Hepatic stellate cell (primary cell): ENCODE data around the gene NAA10.

ENCODE experiments used
- DNase-seq: peaks from one replicate; pipeline ENCODE4 v3.0.0; 2011; ENCODE audit warnings: low spot score

NAA10 gene

DNA sequence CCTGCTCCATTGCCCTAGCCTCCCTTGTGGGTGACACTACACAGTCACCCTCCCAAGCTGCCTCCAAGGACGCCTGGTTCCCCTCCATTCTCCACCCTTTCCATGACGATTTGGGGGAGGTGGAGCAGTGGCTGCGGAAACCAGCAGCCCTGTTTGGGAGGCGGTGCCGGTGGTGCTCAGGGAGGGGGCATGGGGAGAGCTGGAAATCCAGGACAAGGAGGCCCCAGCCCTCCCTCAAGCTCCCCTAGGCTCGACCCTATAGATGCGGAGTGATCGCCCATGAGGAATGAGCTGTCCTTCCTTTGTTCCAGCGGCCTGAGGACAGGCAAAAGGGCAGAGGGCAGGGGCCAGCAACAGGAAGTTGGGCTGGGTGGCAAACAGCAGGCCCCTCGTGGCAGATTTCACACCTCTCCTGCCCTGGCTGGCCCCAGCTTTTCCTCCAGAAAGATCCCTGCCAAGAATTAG, 13.2 kb upstream of the NAA10 start:
- no peak for DNase-seq

DNA sequence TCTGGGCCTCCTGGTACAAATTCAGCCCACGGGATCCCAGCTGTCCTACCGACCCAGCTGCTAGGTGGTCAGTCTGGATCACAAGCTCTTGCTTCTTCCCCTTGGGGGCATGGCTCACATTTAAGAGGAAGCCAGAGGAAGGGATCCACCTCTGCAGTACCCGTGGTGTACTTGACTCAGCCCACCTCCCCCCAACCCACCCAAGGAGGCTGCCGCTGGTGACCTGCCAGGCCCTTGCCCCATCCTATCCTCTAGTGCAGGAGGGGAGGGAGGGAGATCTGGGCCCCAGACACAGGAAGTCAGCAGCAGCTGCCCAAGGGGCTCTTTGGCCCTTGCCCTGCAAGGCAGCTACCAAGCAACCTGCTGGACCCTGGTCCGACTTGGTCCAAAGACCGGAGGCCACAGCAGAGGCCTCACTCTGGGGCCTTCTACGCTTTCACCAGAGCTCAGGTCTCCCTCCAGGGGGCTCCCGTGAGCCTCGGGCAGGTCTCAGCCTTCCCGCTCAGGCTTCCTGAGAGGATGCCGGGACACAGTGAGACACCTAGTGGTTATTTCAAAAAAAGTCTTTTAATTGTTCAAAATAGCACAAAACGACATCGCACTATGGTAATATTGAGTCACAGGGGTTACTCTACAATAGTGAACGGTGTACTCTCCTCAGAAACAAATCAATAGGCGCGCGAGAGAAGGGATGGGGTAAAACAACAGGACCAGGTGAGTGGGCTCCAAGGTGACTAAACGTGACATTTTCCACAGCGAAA, 12.4 kb upstream of the NAA10 start:
- peak; percentile 84 for DNase-seq

DNA sequence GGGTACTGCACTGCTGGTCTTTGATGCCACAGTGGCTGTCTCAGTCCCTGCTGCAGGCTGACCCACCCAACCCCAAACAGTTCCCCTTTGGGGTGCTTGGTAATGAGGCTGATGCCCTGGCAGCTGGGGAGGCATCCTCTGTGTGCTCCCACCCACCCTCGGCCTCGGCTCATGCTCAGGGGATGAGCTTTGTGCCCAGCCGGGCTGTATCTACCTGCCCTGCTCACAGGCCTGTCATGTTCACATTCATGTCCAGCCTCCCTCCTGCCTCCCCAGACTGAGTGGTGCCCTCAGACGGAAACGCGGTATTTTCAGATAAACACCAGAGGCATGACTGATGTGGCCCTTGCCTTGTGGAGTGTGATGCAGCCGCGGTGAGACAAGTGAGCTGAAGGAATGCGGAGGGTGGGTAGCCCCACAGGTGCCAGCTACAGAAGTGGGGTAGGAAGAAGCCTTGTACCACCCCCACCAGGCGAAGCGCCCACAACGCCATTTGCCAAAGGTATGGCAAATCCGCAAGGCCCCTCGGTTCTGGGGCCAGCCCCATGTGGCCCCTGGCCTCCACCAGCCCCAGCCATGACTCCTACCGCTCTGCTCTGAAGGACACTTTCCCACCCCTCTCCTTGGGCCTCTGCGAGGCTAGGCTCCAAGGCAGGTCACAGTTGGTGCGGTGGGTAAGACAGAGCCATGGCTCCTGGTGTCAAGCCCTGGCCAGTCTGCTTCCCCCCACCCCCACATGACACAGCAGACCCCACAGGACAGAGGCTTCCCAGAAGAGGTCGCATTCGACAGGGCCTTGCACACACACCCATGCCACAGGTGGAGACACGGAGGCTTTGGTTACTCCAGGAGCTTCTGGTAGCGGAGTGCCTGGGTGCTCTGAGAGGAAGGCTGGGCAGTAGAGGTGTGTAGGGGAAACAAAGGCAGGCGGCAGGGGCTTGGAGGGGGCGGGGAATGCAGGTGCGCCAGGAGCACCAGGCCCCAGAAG, 11.4 kb upstream of the NAA10 start:
- no peak for DNase-seq

DNA sequence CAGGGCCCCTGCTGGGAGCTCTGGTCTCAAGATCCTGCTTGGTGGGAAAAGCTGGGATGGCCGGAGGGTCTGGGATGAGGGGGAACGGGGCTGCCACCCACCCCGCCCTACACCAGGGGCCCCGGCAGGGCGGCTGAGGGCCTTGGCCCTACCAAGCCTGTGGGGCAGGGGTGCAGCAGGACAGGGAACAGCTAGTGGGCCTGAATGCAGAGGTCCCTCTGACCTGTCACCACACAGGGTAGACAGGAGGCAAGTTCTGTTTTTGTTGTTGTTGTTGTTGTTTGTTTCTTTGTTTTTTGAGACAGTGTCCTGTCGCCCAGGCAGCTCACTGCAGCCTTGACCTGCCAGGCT, 9.9 kb upstream of the NAA10 start:
- no peak for DNase-seq

DNA sequence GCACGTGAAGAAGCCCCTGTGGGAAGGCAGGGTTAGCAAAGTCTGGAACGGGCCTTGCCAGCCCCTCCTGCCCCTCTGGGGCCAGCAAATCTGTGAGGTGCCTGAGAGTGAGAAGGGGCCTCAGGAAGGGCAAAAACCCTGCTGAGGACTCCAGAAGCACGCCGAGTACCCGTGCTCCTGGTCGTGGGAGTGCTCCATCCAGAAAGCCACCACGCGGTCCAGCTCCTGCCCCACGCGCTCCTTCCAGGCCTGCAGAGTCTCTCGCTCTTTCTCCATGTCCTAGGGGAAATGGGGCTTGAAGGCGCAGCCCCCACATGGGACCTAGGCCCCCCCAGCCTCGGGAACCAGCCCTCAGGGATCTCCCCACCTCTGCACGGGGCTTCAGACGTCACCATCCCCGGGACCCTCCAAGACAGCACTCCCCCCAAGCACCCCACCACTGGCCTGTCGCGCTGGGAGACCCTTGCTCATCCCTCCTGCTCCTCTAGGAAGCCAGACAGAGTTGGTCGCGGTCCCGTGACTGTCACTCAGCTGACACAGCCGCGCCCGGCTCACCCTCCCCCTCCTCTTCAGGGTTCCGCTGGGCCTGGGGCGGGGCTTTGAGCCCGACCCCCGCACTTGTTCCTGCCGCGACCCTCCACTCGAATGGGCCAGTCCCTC, 9.4 kb upstream of the NAA10 start, which contains the start of gene RENBP:
Gene RENBP, minus strand, starts transcription at position 504 of the 660 bp plus-strand sequence. Its CDS starts 33 bp downstream, at position 471.
- DNase-seq = no peak

DNA sequence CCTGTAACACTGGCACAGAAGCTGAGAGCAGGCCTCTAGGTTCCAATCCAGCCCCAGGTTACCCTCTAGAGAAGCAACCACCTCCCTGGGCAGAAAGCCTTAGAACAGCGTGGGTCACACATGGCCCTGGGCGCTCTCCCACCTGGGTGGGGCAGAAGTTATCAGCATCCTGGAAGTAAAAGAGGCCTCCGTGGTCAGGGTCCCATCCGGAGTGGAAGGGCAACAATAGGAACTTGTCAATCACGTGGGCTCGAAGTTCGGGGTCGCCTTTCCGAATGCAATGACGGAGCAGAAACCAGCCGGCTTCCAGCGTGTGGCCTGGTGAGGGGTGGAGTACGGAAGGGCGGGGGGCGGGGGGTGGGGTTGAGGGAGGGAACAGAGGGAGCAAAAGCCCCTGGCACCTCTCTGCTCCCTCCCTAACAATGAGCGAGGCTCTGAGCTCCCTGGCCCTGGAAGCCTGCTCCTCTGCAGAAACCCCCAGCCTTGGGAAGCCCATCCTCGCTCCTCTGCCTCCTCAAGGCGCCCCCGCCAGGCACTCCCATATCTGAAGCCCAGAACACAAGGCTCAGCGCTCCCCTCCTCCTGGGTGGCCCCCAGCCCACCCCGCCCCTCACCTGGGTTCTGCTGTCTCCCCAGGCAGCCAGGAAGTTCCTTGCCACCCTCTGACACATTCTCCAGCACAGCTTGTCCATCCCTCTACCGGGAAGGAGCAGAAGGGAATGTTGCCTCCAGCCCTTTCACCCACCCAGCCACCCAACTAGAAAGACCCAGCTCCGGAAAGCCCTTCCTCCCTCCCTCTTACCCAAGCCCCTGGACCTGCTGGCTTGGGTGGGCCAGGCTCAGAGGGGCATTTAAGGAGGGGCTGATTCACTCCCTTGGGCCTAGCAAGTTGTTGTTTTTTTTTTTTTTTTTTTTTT, 6.8 kb upstream of the NAA10 start:
- DNase-seq = no peak

DNA sequence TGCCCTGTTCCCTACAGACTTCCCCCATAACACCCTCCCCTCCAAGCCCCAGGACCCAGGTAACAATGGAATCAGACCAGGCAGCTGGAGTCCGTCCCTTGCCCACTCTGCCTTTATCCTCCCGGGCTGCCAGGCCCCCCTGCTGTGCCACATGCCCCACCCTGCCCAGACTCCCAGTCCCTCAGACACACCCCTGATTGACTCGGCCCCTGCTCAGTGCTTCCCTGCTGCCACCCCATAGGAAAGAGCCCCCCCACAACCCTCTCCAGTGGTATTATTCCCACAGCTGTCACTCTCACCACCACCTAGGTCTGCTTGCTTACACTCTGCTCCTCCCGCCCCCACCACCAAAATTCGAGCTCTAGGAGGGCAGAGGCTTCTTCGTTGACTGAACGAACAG, 4.7 kb upstream of the NAA10 start:
- no peak for DNase-seq

DNA sequence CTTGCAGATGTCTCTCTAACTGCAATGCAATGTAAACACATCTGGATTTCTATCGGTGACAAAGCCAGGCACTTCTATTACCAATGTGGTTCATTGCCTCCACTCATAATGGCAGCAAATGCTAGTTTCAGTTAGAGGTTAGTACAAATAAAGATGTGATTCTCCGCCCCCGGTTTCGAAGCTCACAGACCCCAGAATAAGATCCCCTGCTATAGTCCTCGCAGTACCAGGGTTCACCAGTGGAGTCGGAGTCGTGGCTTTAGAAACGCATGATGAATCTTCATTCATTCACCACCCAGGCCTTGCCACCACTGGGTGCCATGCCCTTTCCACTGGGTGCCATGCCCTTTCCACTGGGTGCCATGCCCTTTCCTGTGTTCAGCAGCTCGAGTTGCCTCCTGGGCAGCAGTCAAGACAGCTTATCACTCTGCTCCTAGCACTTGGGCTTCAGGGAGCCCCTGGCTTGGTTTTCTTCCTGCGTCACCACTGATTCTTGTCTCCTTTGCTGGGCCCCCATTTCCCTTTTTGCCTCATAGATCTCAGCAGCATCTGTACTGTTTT, 3.5 kb upstream of the NAA10 start:
- DNase-seq = no peak

DNA sequence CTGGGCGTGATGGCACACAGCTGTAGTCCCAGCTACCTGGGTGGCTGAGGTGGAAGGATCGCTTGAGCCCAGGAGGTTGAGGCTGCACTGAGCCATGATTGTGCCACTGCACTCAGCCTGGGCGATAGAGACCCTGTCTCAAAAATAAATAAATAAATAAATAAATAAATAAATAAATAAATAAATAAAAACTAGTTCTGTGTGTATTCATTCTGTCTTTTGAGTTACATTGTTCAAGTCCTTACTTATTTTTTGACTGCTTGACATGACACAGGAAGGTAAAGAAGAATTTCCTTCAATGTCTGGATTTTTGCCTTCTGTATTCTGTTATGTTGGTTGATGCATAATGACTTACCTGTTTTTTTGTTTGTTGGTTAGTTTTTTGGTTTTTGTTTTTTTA, 2.2 kb upstream of the NAA10 start:
- no peak for DNase-seq

DNA sequence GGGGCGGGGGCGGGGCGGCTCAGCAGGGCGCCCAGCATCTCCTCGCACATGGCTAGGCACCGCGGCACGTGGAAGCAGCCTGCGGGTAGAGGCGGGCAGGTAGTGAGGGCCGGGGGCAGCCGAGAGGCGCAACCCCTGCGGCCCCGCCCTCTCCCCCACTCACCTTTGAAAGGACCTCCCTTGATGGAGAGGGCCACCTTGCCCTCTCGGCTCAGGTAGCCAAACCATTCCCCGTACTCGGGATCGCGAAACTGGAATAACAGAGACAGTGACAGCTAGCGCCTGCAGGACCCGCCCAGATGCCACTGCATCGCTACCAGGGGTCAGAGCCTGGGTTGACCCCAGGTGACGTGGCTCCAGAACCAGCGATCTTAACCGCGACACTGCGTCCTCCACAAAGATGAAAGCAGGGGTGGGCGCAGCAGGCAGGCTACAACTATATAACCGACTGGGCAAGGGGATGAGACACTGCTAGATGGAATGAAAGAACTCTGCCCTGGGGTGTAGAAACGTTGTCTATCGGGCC, 552 bp upstream of the NAA10 start:
- no peak for DNase-seq

DNA sequence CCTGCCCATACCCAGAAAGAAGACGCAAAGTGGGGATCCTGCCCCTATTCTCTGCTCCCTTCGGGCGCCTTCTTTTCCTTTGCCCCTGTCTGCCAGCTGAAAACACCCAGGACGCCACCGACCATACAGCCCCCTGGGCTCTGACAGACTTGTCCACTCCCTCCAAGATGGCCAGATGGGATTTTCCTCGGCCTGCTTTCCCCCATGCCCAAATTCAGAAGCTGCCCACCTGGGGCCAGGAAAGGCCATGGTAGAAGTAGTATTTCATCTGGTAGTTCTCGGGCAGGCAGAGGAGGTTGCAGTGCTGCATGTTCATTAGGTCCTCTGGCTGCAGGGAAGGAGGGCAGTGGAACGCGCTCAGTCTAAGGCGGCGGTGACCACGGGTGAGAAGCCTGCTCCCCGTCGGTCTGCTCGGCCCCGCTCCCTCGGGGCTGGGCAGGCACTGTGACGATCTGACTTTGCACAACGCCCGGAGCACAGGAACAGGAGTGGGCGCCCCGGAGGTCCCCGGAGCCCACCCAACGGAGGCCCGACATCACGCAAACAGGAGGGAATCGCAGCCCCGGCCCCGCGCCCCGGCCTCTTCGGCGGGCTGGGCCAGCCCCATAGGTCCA, 582 bp downstream of the NAA10 start:
- no peak for DNase-seq

DNA sequence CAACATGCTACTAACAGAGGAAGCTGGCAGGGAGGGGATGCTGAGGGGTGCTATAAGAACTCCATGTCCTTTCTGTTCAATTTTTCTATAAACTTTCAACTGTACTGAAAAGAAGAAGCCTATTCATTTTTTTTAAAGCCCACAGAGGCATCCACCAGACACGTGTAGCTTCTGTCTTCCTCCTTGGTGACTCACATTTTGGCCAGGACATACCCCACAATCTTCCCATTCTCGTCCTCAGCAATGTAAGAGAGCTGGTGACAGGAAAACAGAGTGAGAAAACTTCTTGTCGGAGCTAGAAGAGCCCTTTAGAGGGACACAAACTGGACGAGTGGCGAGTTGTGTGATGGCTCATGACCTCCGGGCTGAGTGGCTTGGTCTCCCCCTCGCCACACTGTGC, 1.1 kb downstream of the NAA10 start:
- DNase-seq = peak; percentile 59

DNA sequence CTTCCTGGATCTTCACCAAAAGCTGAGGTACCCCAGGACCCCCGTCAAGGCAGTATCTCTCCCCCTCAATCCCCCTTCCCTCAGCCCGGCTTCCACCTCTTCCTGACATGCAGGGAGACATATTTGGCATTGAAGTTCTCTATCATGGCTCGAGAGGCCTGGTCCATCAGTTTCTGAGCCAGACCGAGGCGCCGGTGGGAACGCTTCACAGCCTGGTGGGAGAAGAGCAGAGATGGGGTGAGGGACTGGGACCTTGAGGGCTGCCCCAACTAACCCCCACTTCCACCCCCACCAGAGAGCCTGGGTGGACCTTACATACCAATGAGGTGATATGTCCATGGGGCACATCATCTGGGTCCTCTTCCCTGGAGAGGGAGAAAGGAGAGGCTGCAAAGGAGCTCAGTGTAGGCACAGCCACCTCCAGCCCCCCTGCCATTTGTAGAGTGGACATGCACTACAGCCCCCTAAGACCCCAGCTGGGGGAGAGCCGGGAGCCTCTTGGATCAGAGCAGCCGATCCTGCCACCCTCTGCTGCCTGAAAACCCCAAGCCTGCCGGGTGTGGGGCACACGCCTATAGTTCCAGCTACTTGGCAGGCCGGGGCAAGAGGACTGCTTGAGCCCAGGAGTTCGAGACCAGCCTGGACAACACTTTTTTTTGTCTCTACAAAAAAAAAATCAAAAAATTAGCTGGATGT, 2.5 kb downstream of the NAA10 start:
- DNase-seq = no peak

DNA sequence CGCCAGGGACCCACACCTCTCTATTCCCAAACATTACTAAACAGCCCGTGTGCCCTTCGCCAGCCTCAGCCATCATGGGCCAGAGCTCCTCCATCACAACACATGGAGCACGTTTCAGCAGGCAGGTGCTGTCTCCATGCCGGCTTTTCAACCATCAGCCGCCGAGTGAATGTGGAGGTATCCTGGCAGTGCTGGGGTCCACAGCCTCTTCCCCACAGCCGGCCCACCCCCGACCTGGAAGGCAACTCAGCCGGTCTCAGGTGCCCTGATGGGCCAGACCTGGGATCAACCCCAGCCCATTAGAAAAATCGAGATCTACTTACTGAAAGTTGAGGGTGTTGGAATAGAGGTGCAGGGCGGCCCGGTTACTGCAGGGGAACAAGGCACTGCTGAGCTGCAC, 3.1 kb downstream of the NAA10 start:
- no peak for DNase-seq

DNA sequence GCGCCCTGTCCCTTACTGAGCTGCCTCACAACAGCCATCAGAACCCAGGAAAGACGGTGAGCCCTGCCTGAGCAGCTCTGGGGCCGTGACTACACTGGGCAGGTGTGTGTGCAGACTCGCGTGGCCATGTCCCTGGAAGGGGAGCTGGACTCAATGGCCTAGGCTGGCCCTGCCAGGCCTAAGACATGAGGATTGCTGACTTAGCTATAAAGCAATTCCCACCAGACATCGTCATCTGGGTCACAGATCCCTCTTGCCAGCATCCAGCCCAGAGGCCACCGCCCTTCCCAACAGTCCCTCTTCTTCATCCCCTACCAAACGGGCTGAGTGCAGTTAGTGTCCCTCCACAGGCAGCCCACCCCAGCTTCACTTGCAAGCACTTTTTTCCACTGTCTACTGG, 3.7 kb downstream of the NAA10 start:
- no peak for DNase-seq

DNA sequence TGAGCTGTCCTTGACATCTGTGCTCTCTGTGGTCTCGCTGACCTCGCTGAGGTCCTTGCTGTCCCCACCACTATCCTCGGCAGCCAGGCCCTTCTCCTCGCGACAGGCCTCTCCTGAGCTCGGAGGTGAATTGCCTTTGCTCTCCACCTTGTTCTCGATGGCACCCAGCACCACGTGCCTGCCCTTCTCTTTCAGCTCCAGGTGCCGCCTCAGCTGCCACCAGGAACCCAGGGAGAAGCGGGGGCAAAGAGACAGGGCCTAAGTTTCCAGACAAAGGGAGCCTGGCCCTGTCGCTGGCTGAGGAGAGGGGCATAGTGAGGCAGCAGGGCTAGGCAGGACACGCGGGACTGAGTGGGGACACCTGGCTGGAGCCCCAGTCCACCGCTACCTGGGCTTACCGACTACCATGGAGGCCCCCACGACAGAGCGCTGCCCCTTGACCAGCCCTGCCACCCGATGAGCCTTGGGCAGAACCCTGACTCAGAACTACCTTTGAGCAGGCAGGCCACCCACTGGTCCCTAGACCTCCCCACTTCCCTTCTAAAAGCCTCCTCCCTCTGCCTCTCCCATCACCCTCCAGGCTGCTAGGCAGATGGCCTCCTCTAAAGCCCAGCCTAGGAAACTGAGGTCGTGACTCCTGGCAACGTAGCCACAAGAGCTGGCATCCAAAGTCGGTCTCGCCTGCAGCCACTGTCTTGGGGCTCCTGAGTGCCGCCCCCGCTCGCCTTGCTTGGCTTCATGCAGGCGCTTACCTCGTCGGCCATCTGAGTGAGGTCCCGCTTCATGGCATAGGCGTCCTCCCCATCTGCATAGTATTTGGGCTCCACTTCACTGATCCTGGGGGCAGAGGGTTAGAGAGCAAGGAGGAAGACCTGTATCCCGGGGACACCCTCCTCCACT, 4.6 kb downstream of the NAA10 start:
- DNase-seq = no peak

DNA sequence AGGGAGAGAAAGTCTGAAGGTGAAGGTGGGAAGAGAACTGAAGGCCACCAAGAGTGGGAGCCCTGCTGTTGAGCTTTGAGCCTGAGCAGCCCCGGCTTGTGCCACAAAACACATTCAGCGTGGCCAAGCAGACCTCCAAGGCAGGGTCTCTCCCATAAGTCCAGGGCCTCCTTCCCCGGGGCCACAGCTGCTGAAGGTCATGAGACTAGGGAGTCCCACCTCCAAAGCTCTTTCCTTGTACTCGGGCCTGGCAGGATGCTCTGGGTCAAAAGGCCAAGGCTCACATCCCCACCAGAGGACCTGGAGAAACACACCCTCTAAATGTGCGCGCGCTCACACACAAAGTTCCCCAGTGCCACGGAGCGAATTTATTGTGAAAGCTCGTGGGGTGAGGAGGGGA, 5.3 kb downstream of the NAA10 start:
- no peak for DNase-seq

DNA sequence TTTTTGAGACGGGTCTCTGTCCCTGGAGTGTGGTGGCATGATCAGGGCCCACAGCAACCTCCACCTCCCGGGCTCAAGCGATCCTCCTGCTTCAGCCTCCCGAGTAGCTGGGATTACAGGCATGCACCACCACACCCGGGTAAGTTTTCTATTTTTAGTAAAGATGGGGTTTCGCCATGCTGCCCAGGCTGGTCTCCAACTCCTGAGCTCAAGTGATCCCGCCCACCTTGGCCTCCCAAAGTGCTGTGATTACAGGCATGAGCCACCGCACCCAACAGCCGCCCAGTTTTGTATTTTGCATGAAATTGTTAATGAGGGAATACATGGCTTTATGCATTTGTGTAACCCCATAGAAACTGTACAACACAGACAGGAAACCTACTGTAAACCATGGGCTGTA, 6.0 kb downstream of the NAA10 start:
- no peak for DNase-seq
